OCI-LY7 (cell line): Measurements from ENCODE around the gene RBM14.

Source experiments
- EZH2phosphoT487 ChIP-seq: fragments of 200-600 bp; sonication (generic); IDR thresholded peaks from 2 replicates; pipeline ENCODE4 v1.6.1; 2018; ENCODE audit warnings: low read depth, borderline replicate concordance, mild to moderate bottlenecking, mixed run types, antibody characterized with exemption, low read length, moderate library complexity, mixed read lengths
- TF ChIP-seq, protein P1 (sequence below): fragments of 200-600 bp; sonication (generic); conservative IDR thresholded peaks from 2 replicates; pipeline ENCODE4 v1.5.1; 2014; ENCODE audit warnings: mild to moderate bottlenecking, antibody characterized with exemption, low read length, moderate library complexity, mixed read lengths

DNA sequence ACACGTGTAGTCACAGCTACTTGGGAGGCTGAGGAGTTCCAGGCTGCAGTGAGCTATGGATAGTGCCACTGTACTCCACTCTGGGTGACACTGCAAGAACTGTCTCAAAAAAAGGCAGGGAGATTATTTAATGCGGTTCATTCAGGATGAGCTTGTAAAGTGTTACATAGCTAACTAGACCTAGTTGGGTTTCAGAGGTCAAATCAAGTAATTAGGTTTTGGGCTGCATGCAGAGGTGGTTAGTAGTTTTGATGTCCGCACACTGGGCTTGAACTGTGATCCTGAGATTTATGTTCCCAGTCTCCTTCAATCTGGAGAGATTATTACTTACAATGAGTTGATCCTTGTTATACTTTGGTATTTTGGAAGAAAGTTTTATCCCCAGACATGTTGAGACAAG lies 20.0 kb downstream of the RBM14 start:
- TF ChIP-seq, protein P1, sequence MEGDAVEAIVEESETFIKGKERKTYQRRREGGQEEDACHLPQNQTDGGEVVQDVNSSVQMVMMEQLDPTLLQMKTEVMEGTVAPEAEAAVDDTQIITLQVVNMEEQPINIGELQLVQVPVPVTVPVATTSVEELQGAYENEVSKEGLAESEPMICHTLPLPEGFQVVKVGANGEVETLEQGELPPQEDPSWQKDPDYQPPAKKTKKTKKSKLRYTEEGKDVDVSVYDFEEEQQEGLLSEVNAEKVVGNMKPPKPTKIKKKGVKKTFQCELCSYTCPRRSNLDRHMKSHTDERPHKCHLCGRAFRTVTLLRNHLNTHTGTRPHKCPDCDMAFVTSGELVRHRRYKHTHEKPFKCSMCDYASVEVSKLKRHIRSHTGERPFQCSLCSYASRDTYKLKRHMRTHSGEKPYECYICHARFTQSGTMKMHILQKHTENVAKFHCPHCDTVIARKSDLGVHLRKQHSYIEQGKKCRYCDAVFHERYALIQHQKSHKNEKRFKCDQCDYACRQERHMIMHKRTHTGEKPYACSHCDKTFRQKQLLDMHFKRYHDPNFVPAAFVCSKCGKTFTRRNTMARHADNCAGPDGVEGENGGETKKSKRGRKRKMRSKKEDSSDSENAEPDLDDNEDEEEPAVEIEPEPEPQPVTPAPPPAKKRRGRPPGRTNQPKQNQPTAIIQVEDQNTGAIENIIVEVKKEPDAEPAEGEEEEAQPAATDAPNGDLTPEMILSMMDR = no peak
- no peak for TF ChIP-seq EZH2phosphoT487
